Measurements from ENCODE around the gene VTI1A.

- TF ChIP-seq EZH2 (IDR thresholded peaks at IDR 0.05; ENCODE audit: borderline replicate concordance) (no peak), CTCF (IDR thresholded peaks at IDR 0.05; ENCODE audit: poor library complexity) (no peak), EZH2phosphoT487 (IDR thresholded peaks at IDR 0.05; ENCODE audit: low read depth, severe bottlenecking, unreplicated experiment) (no peak)
Measured at GRCh38 chr10:112613620-112614019, 166.6 kb downstream of the VTI1A start.
